HCT116 (cell line): ENCODE data around the gene MICAL3. TPM values are rescaled to one million over a fixed set of nuclear protein-coding genes. Genes with fewer than 3 reads are reported as not detected.

Source experiments
- ATAC-seq: fragments of 200-7000 bp; cut with Tn5 transposase; 2 replicates; pipeline ENCODE4 v1.9.1; 2020; ENCODE audit warnings: mild to moderate bottlenecking, moderate library complexity
- BruUV-seq: library from RNA; stranded (reverse); fragments of 400-500 nt; replicated peaks from 2 replicates; lab custom pipeline; 2021; lab: Mats Ljungman, UMichigan
- CTCF ChIA-PET: fragments of 300-600 bp; sonication (Branson Sonifier 250); formaldehyde crosslinking; loops from one replicate; lab custom pipeline; 2021; ENCODE audit warnings: antibody characterized with exemption; lab: Charles Lee
- POLR2A ChIA-PET: fragments of 300-600, 350-600 bp; sonication (Branson Sonifier 250); formaldehyde crosslinking; loops from one replicate; lab custom pipeline; 2021; ENCODE audit warnings: antibody characterized with exemption; lab: Charles Lee
- RAD21 ChIA-PET, 2 experiments: fragments of 300-600 bp; sonication (Branson Sonifier 250); formaldehyde crosslinking; loops; one replicate each; lab custom pipeline; 2023; ENCODE audit warnings: low total read pairs in 2 of 2; ENCODE audit not compliant: uncharacterized antibody in 2 of 2, unreplicated experiment in 2 of 2, low non-redundant PET in 1 of 2; lab: Charles Lee
- DNase-seq: peaks from one replicate; pipeline ENCODE4 v3.0.0-alpha.2; 2010; ENCODE audit warnings: low read depth, low spot score
- H2AFZ ChIP-seq: fragments of 200-600 bp; shearing (Covaris generic), sonication (generic); 2 replicates; pipeline ENCODE4 v1.6.1; 2017; ENCODE audit warnings: low read depth, mixed run types, mixed read lengths, antibody characterized with exemption, low read length; ENCODE audit not compliant: poor library complexity, severe bottlenecking
- H3K27ac ChIP-seq: 2 replicates; pipeline ENCODE4 v1.5.1; 2012; ENCODE audit warnings: low read depth, low read length
- H3K27me3 ChIP-seq: fragments of 200-600 bp; sonication (generic); 2 replicates; pipeline ENCODE4 v1.6.1; 2016; ENCODE audit warnings: mixed run types, low read length, mixed read lengths; ENCODE audit not compliant: insufficient read depth
- H3K36me3 ChIP-seq, 2 experiments: fragments of 200-500 bp in 1 of 2; fragments of 200-600 bp in 1 of 2; sonication (Bioruptor generic) in 1 of 2; sonication (generic) in 1 of 2; 2 replicates each; pipeline versions ENCODE4 v1.5.1 to v1.6.1; 2014 to 2016; ENCODE audit warnings: low read length in 2 of 2, inconsistent platforms in 1 of 2, mixed read lengths in 1 of 2, mixed run types in 1 of 2; ENCODE audit not compliant: insufficient read depth in 2 of 2, control insufficient read depth in 1 of 2
- H3K4me1 ChIP-seq, 2 experiments: fragments of 200-600 bp in 1 of 2; sonication (generic) in 1 of 2; 2 replicates each; pipeline versions ENCODE4 v1.5.1 to v1.6.1; 2012 to 2017; ENCODE audit warnings: low read length in 2 of 2, inconsistent platforms in 1 of 2, mild to moderate bottlenecking in 1 of 2, mixed read lengths in 1 of 2, mixed run types in 1 of 2, moderate library complexity in 1 of 2; ENCODE audit not compliant: insufficient read depth in 2 of 2, control insufficient read depth in 1 of 2
- H3K4me2 ChIP-seq: fragments of 200-600 bp; sonication (generic); 2 replicates; pipeline ENCODE4 v1.6.1; 2017; ENCODE audit warnings: mixed run types, low read length, mixed read lengths
- H3K4me3 ChIP-seq, 2 experiments: fragments of 200-600 bp in 1 of 2; sonication (generic) in 1 of 2; replicated peaks in 1 of 2; 2 replicates each; pipeline ENCODE4 v1.5.1; 2011 to 2016; ENCODE audit warnings: low read length in 2 of 2, control low read depth in 1 of 2, low read depth in 1 of 2, mild to moderate bottlenecking in 1 of 2, mixed read lengths in 1 of 2, mixed run types in 1 of 2
- H3K79me2 ChIP-seq: fragments of 200-600 bp; sonication (generic); 2 replicates; pipeline ENCODE4 v1.6.1; 2017; ENCODE audit warnings: mild to moderate bottlenecking, mixed run types, low read length, moderate library complexity, mixed read lengths; ENCODE audit not compliant: insufficient read depth
- H3K9ac ChIP-seq: fragments of 200-600 bp; sonication (generic); 2 replicates; pipeline ENCODE4 v1.6.1; 2016; ENCODE audit warnings: low read length, mixed read lengths
- H3K9me2 ChIP-seq: fragments of 200-600 bp; sonication (generic), shearing (Covaris generic); 2 replicates; pipeline ENCODE4 v1.6.1; 2017; ENCODE audit warnings: mixed run types, mild to moderate bottlenecking, moderate library complexity; ENCODE audit not compliant: insufficient read depth
- H3K9me3 ChIP-seq, 2 experiments: fragments of 200-500 bp in 1 of 2; fragments of 200-600 bp in 1 of 2; sonication (Bioruptor generic) in 1 of 2; sonication (generic) in 1 of 2; 2 replicates each; pipeline ENCODE4 v1.6.1; 2014 to 2017; ENCODE audit warnings: low read length in 2 of 2, mixed read lengths in 2 of 2, inconsistent platforms in 1 of 2, low read depth in 1 of 2, mild to moderate bottlenecking in 1 of 2, mixed run types in 1 of 2, moderate library complexity in 1 of 2; ENCODE audit not compliant: control insufficient read depth in 1 of 2, insufficient read depth in 1 of 2
- H4K20me1 ChIP-seq: fragments of 200-600 bp; sonication (generic), shearing (Covaris generic); 2 replicates; pipeline ENCODE4 v1.6.1; 2017; ENCODE audit warnings: mixed run types, mild to moderate bottlenecking, moderate library complexity; ENCODE audit not compliant: insufficient read depth
- CTCF ChIP-seq, 3 experiments: fragments of 200-600 bp in 1 of 3; sonication (generic) in 1 of 3; IDR thresholded peaks in 2 of 3; conservative IDR thresholded peaks in 1 of 3; 2 replicates each; pipeline ENCODE4 v1.5.1; 2012 to 2017; ENCODE audit warnings: low read depth in 2 of 3, low read length in 2 of 3, antibody characterized with exemption in 1 of 3, borderline replicate concordance in 1 of 3, control low read depth in 1 of 3, mild to moderate bottlenecking in 1 of 3, mixed read lengths in 1 of 3, mixed run types in 1 of 3, moderate library complexity in 1 of 3; ENCODE audit not compliant: insufficient read depth in 1 of 3
- EGR1 ChIP-seq: IDR thresholded peaks from 2 replicates; pipeline ENCODE4 v1.6.1; 2012; ENCODE audit warnings: low read depth
- ELF1 ChIP-seq: IDR thresholded peaks from 2 replicates; pipeline ENCODE4 v1.6.1; 2012; ENCODE audit warnings: low read depth, borderline replicate concordance
- EZH2 ChIP-seq: fragments of 200-600 bp; sonication (generic); IDR thresholded peaks from 2 replicates; pipeline ENCODE4 v1.6.1; 2017; ENCODE audit warnings: antibody characterized with exemption, mixed run types
- EZH2phosphoT487 ChIP-seq: fragments of 200-600 bp; IDR thresholded peaks from 2 replicates; pipeline ENCODE4 v1.6.1; 2018; ENCODE audit warnings: antibody characterized with exemption, borderline replicate concordance
- JUND ChIP-seq: IDR thresholded peaks from 2 replicates; pipeline ENCODE4 v1.6.1; 2012
- MAX ChIP-seq: IDR thresholded peaks from 2 replicates; pipeline ENCODE4 v1.6.1; 2012
- POLR2AphosphoS5 ChIP-seq: IDR thresholded peaks from 2 replicates; pipeline ENCODE4 v1.6.1; 2011; ENCODE audit warnings: mild to moderate bottlenecking, low read depth, low read length, moderate library complexity
- REST ChIP-seq: IDR thresholded peaks from 2 replicates; pipeline ENCODE4 v1.6.1; 2012; ENCODE audit warnings: low read depth
- SIN3A ChIP-seq: IDR thresholded peaks from 2 replicates; pipeline ENCODE4 v1.6.1; 2012; ENCODE audit warnings: low read depth
- SP1 ChIP-seq: IDR thresholded peaks from 2 replicates; pipeline ENCODE4 v1.6.1; 2012; ENCODE audit warnings: low read depth
- SRF ChIP-seq: IDR thresholded peaks from 2 replicates; pipeline ENCODE4 v1.6.1; 2012; ENCODE audit warnings: low read depth
- TCF7L2 ChIP-seq: IDR thresholded peaks from 2 replicates; pipeline ENCODE4 v1.7.0; 2011; ENCODE audit warnings: borderline replicate concordance, inconsistent platforms; ENCODE audit not compliant: insufficient read depth, insufficient read length; ENCODE audit errors: extremely low read depth
- YY1 ChIP-seq: IDR thresholded peaks from 2 replicates; pipeline ENCODE4 v1.6.1; 2011; ENCODE audit warnings: low read length, low read depth, moderate library complexity, mild to moderate bottlenecking; ENCODE audit not compliant: insufficient replicate concordance; ENCODE audit errors: extremely low read depth
- ZFX ChIP-seq: fragments of 450-650 bp; IDR thresholded peaks from 2 replicates; pipeline ENCODE4 v1.6.1; 2017
- ZNF274 ChIP-seq: fragments of 200-500 bp; sonication (Bioruptor generic); IDR thresholded peaks from 2 replicates; pipeline ENCODE4 v1.6.1; 2014; ENCODE audit warnings: mild to moderate bottlenecking, low read depth, low read length, inconsistent platforms
- intact Hi-C: fragments of 100-400 bp; cut with micrococcal nuclease; formaldehyde crosslinking; loops from 2 replicates; pipeline ENCODE4 v1.10.0; 2022
- total RNA-seq: library from RNA; stranded (reverse); gene quantifications from one replicate; pipeline ENCODE4 v1.2.1, GENCODE V29; 2021; ENCODE audit not compliant: unreplicated experiment
- TF ChIP-seq, protein P1 (sequence below): IDR thresholded peaks from 2 replicates; pipeline ENCODE4 v1.6.1; 2012

The MICAL3 gene
- total RNA-seq, 1 experiment from 2014 or later = 30.8 TPM

GRCh38 chr22:17868771-17869170 lies 155.6 kb downstream of the MICAL3 start:
- TF ChIP-seq SRF = no peak
- no peak for TF ChIP-seq JUND
- TF ChIP-seq CTCF (IDR thresholded peaks at IDR 0.05 in 2 of 3, conservative IDR thresholded peaks at IDR 0.05 in 1 of 3; ENCODE audit: borderline replicate concordance in 1 of 3, insufficient read depth in 1 of 3, low read depth in 2 of 3, low read length in 2 of 3) = no peak
- no peak for TF ChIP-seq EZH2
- no peak for TF ChIP-seq ZFX
- no peak for TF ChIP-seq REST
- no peak for TF ChIP-seq TCF7L2
- no peak for TF ChIP-seq ZNF274
- no peak for TF ChIP-seq YY1
- TF ChIP-seq SP1 = no peak
- TF ChIP-seq, protein P1, sequence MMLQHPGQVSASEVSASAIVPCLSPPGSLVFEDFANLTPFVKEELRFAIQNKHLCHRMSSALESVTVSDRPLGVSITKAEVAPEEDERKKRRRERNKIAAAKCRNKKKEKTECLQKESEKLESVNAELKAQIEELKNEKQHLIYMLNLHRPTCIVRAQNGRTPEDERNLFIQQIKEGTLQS = no peak
- TF ChIP-seq ELF1 = no peak
- no peak for TF ChIP-seq EGR1
- no peak for TF ChIP-seq SIN3A
- TF ChIP-seq MAX = no peak
- TF ChIP-seq POLR2AphosphoS5 = no peak
- no peak for TF ChIP-seq EZH2phosphoT487
- intact Hi-C loops = no loop called here
- CTCF ChIA-PET = no interaction called here
- H3K36me3 ChIP-seq = peaks cover 19 to 32% of the 10 kb centered on the region in 2 experiments
- H3K79me2 ChIP-seq = no peaks in the 10 kb centered on the region
- ATAC-seq = no peak
- no peak for DNase-seq
- POLR2A ChIA-PET = no interaction called here
- no peak overlapping the region for H3K4me3 ChIP-seq
- no TSS peak for BruUV-seq
- H3K4me1 ChIP-seq = no peaks in the 10 kb centered on the region
- H3K27ac ChIP-seq = no peak overlapping the region
- H2AFZ ChIP-seq = no peak overlapping the region
- H3K9ac ChIP-seq = no peak overlapping the region
- H3K4me2 ChIP-seq = no peak overlapping the region
- no peaks in the 10 kb centered on the region for H3K9me2 ChIP-seq
- no peaks in the 10 kb centered on the region for H4K20me1 ChIP-seq
- RAD21 ChIA-PET = no interaction called here
- no peaks in the 10 kb centered on the region for H3K27me3 ChIP-seq
- H3K9me3 ChIP-seq = no peaks in the 10 kb centered on the region
